B cell (primary cell): ENCODE results near the gene CPNE2. TPM values are rescaled to one million over a fixed set of nuclear protein-coding genes. Genes with fewer than 3 reads are reported as not detected.
A peak's percentile ranks its signal among the peaks of the same experiment; 100 is the strongest.
"Not testable (repeated sequence)": the region's sequence is repeated elsewhere in the genome, so short reads cannot be mapped to it uniquely, and the experiment has no call there.

Experiments used
- ATAC-seq: fragments of 200-7000 bp; cut with Tn5 transposase; one replicate; pipeline ENCODE4 v1.10.0; 2021; ENCODE audit warnings: low read depth, mild to moderate bottlenecking, moderate number of reproducible peaks, moderate library complexity
- CTCF ChIA-PET: fragments of 350-600 bp; sonication (Branson Sonifier 250); formaldehyde crosslinking; loops from one replicate; lab custom pipeline; 2021; ENCODE audit warnings: antibody characterized with exemption, inconsistent platforms; lab: Charles Lee
- POLR2A ChIA-PET: fragments of 350-600 bp; sonication (Branson Sonifier 250); formaldehyde crosslinking; loops from one replicate; lab custom pipeline; 2021; ENCODE audit warnings: antibody characterized with exemption; lab: Charles Lee
- DNase-seq: peaks from one replicate; pipeline ENCODE4 v3.0.0; 2013
- H2AFZ ChIP-seq: 2 replicates; pipeline ENCODE4 v1.6.1; 2012; ENCODE audit warnings: mild to moderate bottlenecking, low read depth, low read length; ENCODE audit not compliant: insufficient read depth, poor library complexity, severe bottlenecking
- H3K27ac ChIP-seq, 2 donors: 1 replicate in 1 of 2; 2 replicates in 1 of 2; pipeline ENCODE4 v1.5.1; 2012 to 2013; ENCODE audit warnings: low read length in 2 of 2, mild to moderate bottlenecking in 2 of 2, moderate library complexity in 1 of 2
- H3K27me3 ChIP-seq, 4 experiments: fragments of 200-600 bp in 1 of 4; sonication (generic) in 1 of 4; replicated peaks in 1 of 4; 1 replicate in 2 of 4; 2 replicates in 2 of 4; pipeline versions ENCODE4 v1.6.1 to v1.7.0; 2013 to 2016; ENCODE audit warnings: low read length in 3 of 4, mild to moderate bottlenecking in 2 of 4, mixed read lengths in 1 of 4, moderate library complexity in 1 of 4; ENCODE audit not compliant: insufficient read depth in 4 of 4, control insufficient read depth in 3 of 4; ENCODE audit errors: control extremely low read depth in 1 of 4
- H3K36me3 ChIP-seq, 2 experiments: replicated peaks in 1 of 2; 1 replicate in 1 of 2; 2 replicates in 1 of 2; pipeline versions ENCODE4 v1.6.1 to v1.7.1; 2013; ENCODE audit warnings: low read length in 1 of 2; ENCODE audit not compliant: insufficient read depth in 2 of 2, control insufficient read depth in 1 of 2; ENCODE audit errors: control extremely low read depth in 1 of 2, extremely low read depth in 1 of 2
- H3K4me1 ChIP-seq, 2 donors: fragments of 200-600 bp in 1 of 2; sonication (generic) in 1 of 2; 1 replicate in 1 of 2; 2 replicates in 1 of 2; pipeline versions ENCODE4 v1.5.1 to v1.6.1; 2013 to 2017; ENCODE audit warnings: low read length in 2 of 2; ENCODE audit not compliant: control insufficient read depth in 2 of 2, insufficient read depth in 2 of 2
- H3K4me2 ChIP-seq: replicated peaks from 2 replicates; pipeline ENCODE3; 2012; ENCODE audit warnings: mild to moderate bottlenecking, low read depth, low read length; ENCODE audit not compliant: poor library complexity, severe bottlenecking
- H3K4me3 ChIP-seq, 5 experiments: fragments of 200-600 bp in 1 of 5; sonication (generic) in 1 of 5; 1 replicate in 3 of 5; 2 replicates in 2 of 5; pipeline versions ENCODE4 v1.5.1 to v1.7.0; 2011 to 2016; ENCODE audit warnings: low read length in 4 of 5, mild to moderate bottlenecking in 4 of 5, low read depth in 2 of 5, control low read depth in 1 of 5, moderate library complexity in 1 of 5; ENCODE audit not compliant: insufficient read depth in 1 of 5; ENCODE audit errors: control extremely low read depth in 1 of 5, extremely low read depth in 1 of 5
- H3K79me2 ChIP-seq: fragments of 200-600 bp; sonication (generic); one replicate; pipeline ENCODE4 v1.6.0; 2016; ENCODE audit warnings: low read length; ENCODE audit not compliant: control insufficient read depth, insufficient read depth
- H3K9ac ChIP-seq: fragments of 200-600 bp; sonication (generic); 2 replicates; pipeline ENCODE4 v1.6.1; 2017; ENCODE audit warnings: mild to moderate bottlenecking, low read length, moderate library complexity
- H3K9me3 ChIP-seq, 3 donors: one replicate each; pipeline versions ENCODE4 v1.6.1 to v1.7.1; 2013; ENCODE audit warnings: low read length in 2 of 3; ENCODE audit not compliant: control insufficient read depth in 2 of 3, insufficient read depth in 1 of 3; ENCODE audit errors: control extremely low read depth in 1 of 3
- H4K20me1 ChIP-seq: 2 replicates; pipeline ENCODE4 v1.6.0; 2012; ENCODE audit warnings: mild to moderate bottlenecking, low read length; ENCODE audit not compliant: insufficient read depth, control insufficient read depth, poor library complexity, severe bottlenecking
- H3K27ac Mint-ChIP-seq: one replicate; pipeline ENCODE4 v1.8.0; 2021; ENCODE audit warnings: mixed read lengths
- H3K27me3 Mint-ChIP-seq: one replicate; pipeline ENCODE4 v1.8.0; 2021; ENCODE audit warnings: mixed read lengths
- H3K4me1 Mint-ChIP-seq: one replicate; pipeline ENCODE4 v1.8.0; 2021; ENCODE audit warnings: mixed read lengths
- H3K4me3 Mint-ChIP-seq: one replicate; pipeline ENCODE4 v1.8.0; 2021; ENCODE audit warnings: mixed read lengths
- H3K9me3 Mint-ChIP-seq: one replicate; pipeline ENCODE4 v1.8.0; 2022; ENCODE audit warnings: mixed read lengths; ENCODE audit not compliant: insufficient read depth
- EZH2 ChIP-seq: IDR thresholded peaks from 2 replicates; pipeline ENCODE4 v1.6.1; 2012; ENCODE audit warnings: borderline replicate concordance, low read depth, mild to moderate bottlenecking, moderate library complexity, low read length; ENCODE audit not compliant: insufficient read depth, poor library complexity, severe bottlenecking
- WGBS: methylation state at CpG from one replicate; pipeline ENCODE4 v1.1.5; 2013; ENCODE audit warnings: missing lambda C conversion rate; ENCODE audit not compliant: insufficient coverage; 5-methylcytosine and 5-hydroxymethylcytosine counted together
- intact Hi-C: fragments of 100-400 bp; cut with micrococcal nuclease; formaldehyde crosslinking; loops from one replicate; pipeline ENCODE4 v1.10.0; 2022
- polyA plus RNA-seq: library from polyadenylated mRNA; depleted of rRNA; stranded (reverse); fragments of >200 nt; gene quantifications from 2 replicates; pipeline ENCODE4 v1.2.3, GENCODE V29; 2012
- total RNA-seq, 2 donors: library from RNA; stranded (reverse); fragments of 120-200 nt in 1 of 2; gene quantifications; 1 replicate in 1 of 2; 2 replicates in 1 of 2; pipeline versions ENCODE4 v1.2.3 to v1.2.4, GENCODE V29; 2013 to 2022
- TF ChIP-seq, protein P1 (sequence below): fragments of 200-600 bp; IDR thresholded peaks from one replicate; pipeline ENCODE4 v1.8.0; 2022; ENCODE audit warnings: antibody characterized with exemption, mild to moderate bottlenecking

The CPNE2 gene
- total and polyA plus RNA-seq, 2 donors (not counting 1 experiment from before 2014, with no cell fraction given), result 1.5 to 2.9 TPM

DNA sequence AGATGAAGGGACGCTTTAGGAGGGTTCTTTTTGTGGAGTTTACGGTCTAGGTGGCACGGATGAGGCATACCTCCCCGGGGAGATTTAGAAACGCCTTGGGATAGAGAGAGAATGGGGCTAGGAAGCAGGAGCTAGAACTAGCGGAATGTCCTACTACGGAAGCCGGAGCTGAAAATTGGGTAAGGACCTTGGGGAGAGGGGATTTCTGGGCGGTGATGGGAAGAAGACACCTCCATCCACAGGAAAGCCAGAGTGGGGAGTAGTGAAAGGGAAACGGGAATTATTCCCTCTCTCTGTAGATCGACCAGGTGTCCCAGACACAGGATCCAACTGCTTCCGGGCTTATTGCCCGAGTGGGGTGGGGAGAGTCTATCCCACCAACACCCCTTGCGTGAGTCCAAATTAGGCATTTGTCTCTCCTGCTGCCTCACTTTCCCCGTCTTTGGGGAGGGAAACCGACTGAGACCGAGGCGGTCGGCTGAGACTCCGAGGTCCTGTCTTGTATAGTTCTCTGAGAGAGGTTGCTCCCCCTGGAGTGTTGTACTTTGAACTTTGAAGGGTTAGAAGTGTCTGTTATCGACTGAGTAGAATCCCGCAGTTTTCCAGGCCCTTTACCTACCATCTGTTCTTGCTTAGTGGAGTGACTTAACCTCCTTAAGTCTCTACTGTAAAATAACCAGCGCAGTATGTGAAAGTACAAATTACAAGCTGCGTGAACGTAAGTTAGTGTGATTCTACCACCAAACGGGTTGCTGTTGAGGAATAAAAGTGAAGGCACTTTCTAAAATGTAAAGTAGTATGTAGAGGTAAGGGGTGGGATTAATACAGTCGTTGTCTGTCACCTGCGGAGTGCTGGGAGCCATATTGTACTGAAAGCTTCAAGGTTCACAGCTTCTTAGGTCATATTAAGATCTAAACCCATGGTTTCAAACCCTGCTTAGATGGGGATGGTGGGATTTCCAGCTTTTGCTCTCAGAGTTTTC, 94.8 kb downstream of the CPNE2 start:
- peak; percentile 49 for DNase-seq
- peaks cover 0 to 3% of the 10 kb centered on the region in 2 experiments for H3K36me3 ChIP-seq
- no peaks in the 10 kb centered on the region for H3K27me3 ChIP-seq
- H3K4me3 ChIP-seq, result peak overlapping the region; percentile 86 to 99 (median 89)
- CTCF ChIA-PET, result interaction anchor here (2.0 kb wide), 1 partner anchor 275 kb away, joined by 4 read pairs; the partner anchor contains the start of gene POLR2C
- H3K27ac ChIP-seq, result peak overlapping the region; percentile 87
- H3K9ac ChIP-seq, result peak overlapping the region; percentile 90
- peak overlapping the region; percentile 80 for H3K4me2 ChIP-seq
- WGBS, result 3% methylated on average over 13 of the region's 28 CpGs
- Mint-ChIP-seq H3K4me3 (peak overlapping the region; percentile 90), H3K9me3 (no peaks in the 10 kb centered on the region), H3K27me3 (no peaks in the 10 kb centered on the region), H3K4me1 (peaks cover 58% of the 10 kb centered on the region), H3K27ac (peak overlapping the region; percentile 98)
- POLR2A ChIA-PET, result no interaction called here
- H3K79me2 ChIP-seq, result peaks cover 96% of the 10 kb centered on the region
- peaks cover 12% of the 10 kb centered on the region for H4K20me1 ChIP-seq
- H2AFZ ChIP-seq, result peak overlapping the region; percentile 91
- peaks cover 26 to 31% of the 10 kb centered on the region in 2 donors for H3K4me1 ChIP-seq
- ATAC-seq, result no peak
- TF ChIP-seq EZH2, result no peak
- TF ChIP-seq, protein P1, sequence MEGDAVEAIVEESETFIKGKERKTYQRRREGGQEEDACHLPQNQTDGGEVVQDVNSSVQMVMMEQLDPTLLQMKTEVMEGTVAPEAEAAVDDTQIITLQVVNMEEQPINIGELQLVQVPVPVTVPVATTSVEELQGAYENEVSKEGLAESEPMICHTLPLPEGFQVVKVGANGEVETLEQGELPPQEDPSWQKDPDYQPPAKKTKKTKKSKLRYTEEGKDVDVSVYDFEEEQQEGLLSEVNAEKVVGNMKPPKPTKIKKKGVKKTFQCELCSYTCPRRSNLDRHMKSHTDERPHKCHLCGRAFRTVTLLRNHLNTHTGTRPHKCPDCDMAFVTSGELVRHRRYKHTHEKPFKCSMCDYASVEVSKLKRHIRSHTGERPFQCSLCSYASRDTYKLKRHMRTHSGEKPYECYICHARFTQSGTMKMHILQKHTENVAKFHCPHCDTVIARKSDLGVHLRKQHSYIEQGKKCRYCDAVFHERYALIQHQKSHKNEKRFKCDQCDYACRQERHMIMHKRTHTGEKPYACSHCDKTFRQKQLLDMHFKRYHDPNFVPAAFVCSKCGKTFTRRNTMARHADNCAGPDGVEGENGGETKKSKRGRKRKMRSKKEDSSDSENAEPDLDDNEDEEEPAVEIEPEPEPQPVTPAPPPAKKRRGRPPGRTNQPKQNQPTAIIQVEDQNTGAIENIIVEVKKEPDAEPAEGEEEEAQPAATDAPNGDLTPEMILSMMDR, result no peak
- H3K9me3 ChIP-seq, result no peaks in the 10 kb centered on the region
- intact Hi-C loops, result loop anchor here (1.0 to 10.0 kb wide), 12 partner anchors 58 to 1440 kb away; partner anchors contain the start of genes AMFR, ARL2BP, CCDC102A and CIAPIN1

DNA sequence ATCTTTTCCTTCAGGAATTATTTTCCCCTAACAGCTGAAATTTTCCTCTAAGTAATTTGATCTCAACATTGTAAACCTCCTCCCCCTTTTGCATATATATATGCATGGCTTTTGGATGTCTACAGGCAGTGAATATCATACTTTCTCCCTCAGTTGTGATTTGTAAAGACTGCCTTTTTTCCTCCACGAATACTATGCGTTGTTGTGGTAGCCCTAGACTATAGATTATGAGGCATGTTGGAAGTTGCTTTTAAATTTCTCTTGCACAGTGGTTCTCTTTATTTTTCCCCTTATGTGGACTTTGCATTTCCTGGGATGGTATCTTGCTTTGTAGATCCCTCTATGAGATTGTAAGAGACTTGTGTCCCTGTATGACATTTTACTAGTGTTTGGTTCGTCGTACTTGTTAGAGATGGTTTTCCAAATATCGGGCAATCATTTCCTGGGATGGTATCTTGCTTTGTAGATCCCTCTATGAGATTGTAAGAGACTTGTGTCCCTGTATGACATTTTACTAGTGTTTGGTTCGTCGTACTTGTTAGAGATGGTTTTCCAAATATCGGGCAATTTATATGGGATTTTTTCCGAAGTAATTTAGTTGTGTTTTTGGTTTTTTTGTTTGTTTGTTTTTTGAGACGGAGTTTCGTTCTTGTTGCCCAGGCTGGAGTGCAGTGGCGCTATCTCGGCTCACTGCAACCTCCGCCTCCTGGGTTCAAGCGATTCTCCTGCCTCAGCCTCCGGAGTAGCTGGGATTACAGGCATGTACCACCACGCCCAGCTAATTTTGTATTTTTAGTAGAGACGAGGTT, 95.7 kb downstream of the CPNE2 start:
- Mint-ChIP-seq H3K4me1 (peaks cover 59% of the 10 kb centered on the region), H3K4me3 (peak overlapping the region; percentile 90)
- H3K9me3 Mint-ChIP-seq, H2AFZ ChIP-seq, H3K36me3 ChIP-seq, DNase-seq, H3K9me3 ChIP-seq, H3K27me3 ChIP-seq, CTCF ChIA-PET, ATAC-seq, H3K27me3 Mint-ChIP-seq, H3K27ac Mint-ChIP-seq, POLR2A ChIA-PET: not testable (repeated sequence)
- Histone ChIP-seq H3K4me2 (peak overlapping the region; percentile 80), H3K9ac (peak overlapping the region; percentile 90), H4K20me1 (peaks cover 13% of the 10 kb centered on the region), H3K79me2 (peaks cover 96% of the 10 kb centered on the region), H3K4me1 (peaks cover 26 to 31% of the 10 kb centered on the region in 2 donors), H3K4me3 (peak overlapping the region in 2 of 5 experiments; percentile 88 to 89), H3K27ac (peak overlapping the region; percentile 87)
- intact Hi-C loops, result loop anchor here (1.0 to 10.0 kb wide), 9 partner anchors 96 to 1439 kb away; partner anchors contain the start of genes AMFR, CCDC102A, CNOT1 and CPNE2
- WGBS, result 94% methylated on average over 7 of the region's 18 CpGs
